ENCODE measurements around the gene TRAF3IP3.

- TF ChIP-seq CTCF (IDR thresholded peaks at IDR 0.05) (no peak), EZH2 (IDR thresholded peaks at IDR 0.05) (no peak)
Measured at GRCh38 chr1:209813902-209814301, 58.0 kb downstream of the TRAF3IP3 start.

All from neural progenitor cell (in vitro differentiated cells).